ENCODE measurements around the gene TMED4. TPM values are rescaled to one million over a fixed set of nuclear protein-coding genes. Genes with fewer than 3 reads are reported as not detected.

The TMED4 gene
- total RNA-seq, 1 experiment from 2014 or later = 62.4 TPM

GRCh38 chr7:44561481-44561880 is 20.6 kb downstream of the TMED4 start:
- H3K56ac ChIP-seq (ENCODE audit: insufficient read length, low read depth, low read length) = no peak overlapping the region
- no peaks in the 10 kb centered on the region for H3K79me2 ChIP-seq (ENCODE audit: insufficient read depth, low read length)
- H2BK5ac ChIP-seq (ENCODE audit: insufficient read length, low read length) = no peak overlapping the region
- H3T11ph ChIP-seq (ENCODE audit: low read length) = no peak overlapping the region
- H3K27me3 Mint-ChIP-seq (ENCODE audit: low read depth) = peaks cover 1% of the 10 kb centered on the region; the same call in 1 of the 2 replicates
- no peak overlapping the region for H2BK120ac ChIP-seq (ENCODE audit: low read depth, low read length, poor library complexity, severe bottlenecking)
- no peak overlapping the region for H4K5ac ChIP-seq (ENCODE audit: insufficient read length, low read depth, low read length)
- no peaks in the 10 kb centered on the region for H3K27me3 ChIP-seq (ENCODE audit: insufficient read depth, low read length)
- no peak overlapping the region for H3K4me3 Mint-ChIP-seq
- no peaks in the 10 kb centered on the region for H3K9me3 ChIP-seq (ENCODE audit: control insufficient read depth, low read depth, low read length)
- H2BK12ac ChIP-seq (ENCODE audit: insufficient read length, low read depth, low read length) = no peak overlapping the region
- no peaks in the 10 kb centered on the region for H3K23me2 ChIP-seq (ENCODE audit: insufficient read length, low read depth, low read length, poor library complexity, severe bottlenecking)
- H3K14ac ChIP-seq (ENCODE audit: insufficient read depth, low read length) = no peak overlapping the region
- no peak overlapping the region for H3K18ac ChIP-seq (ENCODE audit: insufficient read length, low read depth, low read length)
- no peak overlapping the region for H2AK5ac ChIP-seq (ENCODE audit: insufficient read length, low read length)
- H2BK15ac ChIP-seq (ENCODE audit: low read depth, low read length) = no peak overlapping the region
- no peak overlapping the region for H3K4ac ChIP-seq (ENCODE audit: low read depth, low read length)
- no peaks in the 10 kb centered on the region for H3K9me3 Mint-ChIP-seq
- no peak for TF ChIP-seq CTCF (conservative IDR thresholded peaks at IDR 0.05)
- H3K27ac Mint-ChIP-seq = no peak overlapping the region
- no peaks in the 10 kb centered on the region for H3K4me1 ChIP-seq (ENCODE audit: insufficient read depth, low read length)
- no peak overlapping the region for H3K9ac ChIP-seq (ENCODE audit: extremely low read depth, insufficient read length, low read length)
- no peak overlapping the region for H4K91ac ChIP-seq (ENCODE audit: insufficient read length, low read depth, low read length)
- DNase-seq = no peak
- H4K20me1 ChIP-seq (ENCODE audit: control insufficient read depth, insufficient read depth, insufficient read length) = no peaks in the 10 kb centered on the region
- H3K23ac ChIP-seq (ENCODE audit: insufficient read length, low read depth, low read length) = no peak overlapping the region
- no peak overlapping the region for H2BK20ac ChIP-seq (ENCODE audit: low read depth, low read length, poor library complexity, severe bottlenecking)
- no CpG with 5 or more reads among the region's 6 CpGs for WGBS (ENCODE audit: extremely low coverage, insufficient read length, low lambda C conversion rate)
- peaks cover 17 to 31% (median 17%) of the 10 kb centered on the region in 3 experiments for H3K36me3 Mint-ChIP-seq (ENCODE audit: insufficient read depth in 1 of 3, low read depth in 3 of 3)
- no peak overlapping the region for H3K4me2 ChIP-seq (ENCODE audit: insufficient read depth, insufficient read length, low read length)
- no peaks in the 10 kb centered on the region for H3K79me1 ChIP-seq (ENCODE audit: insufficient read depth, low read depth, low read length, poor library complexity, severe bottlenecking)
- H3K27ac ChIP-seq (ENCODE audit: insufficient read length, low read depth, low read length) = no peak overlapping the region
- H2AFZ ChIP-seq (ENCODE audit: low read length) = no peak overlapping the region
- peaks cover 4 to 7% of the 10 kb centered on the region in 2 experiments; a peak in 3 of 4 replicates for H3K4me1 Mint-ChIP-seq
- no peak overlapping the region for H4K8ac ChIP-seq (replicated peaks; ENCODE audit: insufficient read length, low read depth, low read length)
